ENCODE data around the gene EXT2. TPM values are rescaled to one million over a fixed set of nuclear protein-coding genes. Genes with fewer than 3 reads are reported as not detected.

EXT2 gene
- total and polyA plus RNA-seq, 2 of the 13 experiments (the other 11 are each of a cell fraction or from before 2014, with no cell fraction given) = 61.5 to 68.7 TPM

GRCh38 chr11:44095506-44096359 lies at the start of gene EXT2 (continued):
- TF ChIP-seq REST (IDR thresholded peaks at IDR 0.05; ENCODE audit: borderline replicate concordance in 1 of 2, low read depth in 1 of 2, low read length in 2 of 2) (no peak), ZNF33B (CRISPR knock-in tag; IDR thresholded peaks at IDR 0.05) (no peak), ZNF616 (CRISPR knock-in tag; IDR thresholded peaks at IDR 0.05; ENCODE audit: low read depth) (no peak), ZNF282 (IDR thresholded peaks at IDR 0.05; ENCODE audit: partially characterized antibody) (no peak), ZNF660 (CRISPR knock-in tag; IDR thresholded peaks at IDR 0.05; ENCODE audit: borderline replicate concordance, low read depth) (no peak), DBP (CRISPR knock-in tag; IDR thresholded peaks at IDR 0.05; ENCODE audit: not compliant biosample characterization) (no peak), CBX2 (IDR thresholded peaks at IDR 0.05; ENCODE audit: low read depth, low read length) (no peak), CBX2 (CRISPR knock-in tag; IDR thresholded peaks at IDR 0.05; ENCODE audit: low read depth) (no peak), ZC3H4 (CRISPR knock-in tag; IDR thresholded peaks at IDR 0.05; ENCODE audit: borderline replicate concordance) (no peak), ZNF446 (CRISPR knock-in tag; IDR thresholded peaks at IDR 0.05) (0 out of 2 replicates have a peak, but pooled peaks have one; percentile 61), ZNF142 (CRISPR knock-in tag; IDR thresholded peaks at IDR 0.05) (no peak), GZF1 (CRISPR knock-in tag; IDR thresholded peaks at IDR 0.05) (no peak), RARA (CRISPR knock-in tag; IDR thresholded peaks at IDR 0.05) (0 out of 2 replicates have a peak, but pooled peaks have one; percentile 8), ERF (CRISPR knock-in tag; IDR thresholded peaks at IDR 0.05) (peak; percentile 39; the same call in 1 of the 2 replicates), JUND (CRISPR knock-in tag; IDR thresholded peaks at IDR 0.05) (no peak), SNAPC2 (CRISPR knock-in tag; IDR thresholded peaks at IDR 0.05) (no peak), SMYD3 (CRISPR knock-in tag; IDR thresholded peaks at IDR 0.05) (no peak), ZNF354B (CRISPR knock-in tag; IDR thresholded peaks at IDR 0.05) (no peak), ZSCAN31 (CRISPR knock-in tag; IDR thresholded peaks at IDR 0.05; ENCODE audit: low read depth) (no peak), NFRKB (IDR thresholded peaks at IDR 0.05) (no peak), SRF (IDR thresholded peaks at IDR 0.05; ENCODE audit: low read depth, low read length) (no peak)
